NCI-H187 (cell line): ENCODE data around the gene ATN1.

Experiments
- DNase-seq, 2 experiments: peaks; one replicate each; lab custom pipeline; 2025; lab: John Stamatoyannopoulos, UW

ATN1 gene

DNA sequence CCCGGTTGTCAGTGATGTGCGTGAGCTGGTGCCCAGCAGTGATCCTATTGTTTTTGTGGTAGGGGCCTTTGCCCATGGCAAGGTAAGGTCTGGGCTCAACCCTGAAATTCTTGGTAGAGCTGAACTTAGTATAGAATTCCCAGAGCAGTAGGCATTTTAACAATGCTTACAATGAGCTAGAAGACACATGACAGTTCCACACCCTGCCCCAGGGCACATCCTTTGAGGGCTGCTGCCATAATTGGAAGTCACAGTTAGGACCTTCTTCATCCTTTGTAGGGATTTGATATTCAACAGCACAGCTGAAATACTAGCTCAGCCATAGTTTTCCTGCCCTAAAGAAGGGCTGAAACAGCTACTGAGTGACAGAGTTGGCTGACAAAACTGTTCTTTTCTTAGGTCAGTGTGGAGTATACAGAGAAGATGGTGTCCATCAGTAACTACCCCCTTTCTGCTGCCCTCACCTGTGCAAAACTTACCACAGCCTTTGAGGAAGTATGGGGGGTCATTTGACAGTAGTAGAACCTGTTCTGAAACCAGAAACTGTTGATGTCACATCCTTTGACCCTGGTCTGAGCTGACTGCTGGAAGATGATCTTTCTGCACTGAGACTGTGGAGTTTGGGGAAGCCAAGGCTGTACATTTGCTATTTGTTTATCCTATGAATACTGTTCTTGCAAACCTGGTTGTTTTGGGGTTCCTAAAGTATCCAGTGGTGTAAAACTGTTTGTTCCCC is 47.7 kb downstream of the ATN1 start:
- no peak for DNase-seq

DNA sequence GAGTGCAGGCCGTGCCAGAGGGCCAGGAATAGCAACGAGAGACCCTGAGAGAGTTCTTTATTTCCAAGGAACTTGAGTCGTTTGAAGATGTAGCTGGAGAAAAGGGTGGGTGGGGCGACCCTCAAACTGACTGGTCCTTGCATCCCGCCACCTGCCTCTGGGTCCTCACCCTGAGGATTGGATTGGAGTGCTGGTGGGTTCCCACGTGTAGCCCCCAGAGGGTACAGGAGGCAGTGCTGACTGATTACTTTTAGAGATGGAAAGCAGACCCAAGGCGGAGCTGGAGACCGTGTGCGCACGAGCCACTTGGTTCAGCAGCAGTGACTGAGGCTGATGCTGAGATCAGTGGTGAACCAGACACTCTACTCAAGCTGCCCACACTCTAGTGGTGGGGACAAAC is 49.9 kb downstream of the ATN1 start:
- DNase-seq, result no peak

DNA sequence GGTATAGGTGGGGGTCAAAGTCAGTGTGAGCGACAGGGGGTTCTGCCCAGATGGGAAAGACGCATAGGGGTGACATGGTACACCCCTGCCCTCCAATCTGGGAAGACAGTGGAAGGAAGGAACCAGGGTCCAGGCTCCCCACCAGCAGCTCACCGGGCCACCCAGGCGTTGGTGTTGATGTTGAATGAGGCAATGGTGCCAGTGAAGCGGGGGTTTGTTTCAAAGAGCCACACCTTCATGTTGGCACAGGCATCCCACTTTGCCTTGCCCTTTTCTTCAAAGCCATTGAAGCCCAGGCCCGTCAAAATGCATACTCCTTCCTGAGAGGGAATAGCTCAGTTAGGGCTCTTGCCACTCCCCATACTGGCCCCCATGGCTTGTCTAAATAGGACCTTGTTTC is 50.4 kb downstream of the ATN1 start:
- DNase-seq, result no peak

DNA sequence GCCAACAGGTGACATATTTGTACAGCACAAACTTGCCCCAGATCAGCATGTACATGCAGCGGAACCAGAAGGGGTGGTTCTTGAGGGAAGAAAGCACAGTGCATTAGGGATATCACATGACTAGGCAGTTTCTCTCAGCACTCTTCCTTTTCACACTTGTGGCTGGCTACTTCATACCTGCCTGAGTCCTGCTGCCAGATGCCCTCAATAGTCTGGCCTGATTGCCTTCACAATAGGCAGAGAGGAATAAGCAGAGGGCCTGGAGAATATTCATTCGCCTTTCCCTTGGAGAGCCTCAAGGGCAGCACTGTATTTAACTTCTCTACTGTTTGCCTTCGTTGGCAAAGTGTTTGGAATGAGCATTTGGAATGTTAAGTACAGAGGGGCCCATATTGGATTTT is 50.9 kb downstream of the ATN1 start:
- DNase-seq, result no peak

DNA sequence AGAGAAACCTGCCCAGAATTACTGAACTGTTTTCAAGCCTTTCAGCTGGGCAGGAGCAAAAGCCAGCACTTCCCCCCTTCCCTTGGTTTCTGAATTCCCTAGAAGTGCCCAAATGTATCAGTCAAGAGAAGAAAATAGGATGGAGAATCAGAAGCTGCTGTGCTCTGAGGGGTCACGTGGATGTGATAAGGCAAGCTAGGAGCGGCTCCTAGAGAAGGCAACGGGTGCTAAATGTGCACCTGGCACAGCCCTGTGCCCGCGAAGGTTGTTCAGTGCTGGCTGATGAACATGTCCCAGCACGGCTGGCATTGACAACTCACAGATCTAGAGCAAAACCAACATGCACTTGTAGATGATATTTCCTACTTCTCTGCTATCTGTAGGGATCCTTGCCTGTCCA is 51.3 kb downstream of the ATN1 start:
- no peak for DNase-seq

DNA sequence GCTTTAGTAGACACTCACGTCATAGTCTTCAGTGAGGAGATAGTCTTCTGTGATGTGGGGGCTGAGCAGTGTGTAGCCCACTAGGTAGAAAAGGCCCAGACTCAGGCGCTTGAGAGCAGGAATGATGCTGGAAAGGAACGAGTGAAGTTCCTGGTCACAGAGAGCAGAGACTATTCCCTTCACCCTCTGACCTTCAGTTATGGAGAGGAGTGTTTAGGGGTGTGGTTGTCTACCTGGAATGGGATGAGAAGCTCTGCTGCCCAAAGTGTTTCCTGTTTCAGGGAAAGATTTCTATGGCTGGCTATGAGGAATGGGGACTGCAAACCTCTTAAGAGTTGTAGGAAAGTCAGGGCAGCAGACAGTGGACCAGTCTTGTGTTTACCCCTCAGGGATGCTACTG is 51.7 kb downstream of the ATN1 start:
- no peak for DNase-seq

DNA sequence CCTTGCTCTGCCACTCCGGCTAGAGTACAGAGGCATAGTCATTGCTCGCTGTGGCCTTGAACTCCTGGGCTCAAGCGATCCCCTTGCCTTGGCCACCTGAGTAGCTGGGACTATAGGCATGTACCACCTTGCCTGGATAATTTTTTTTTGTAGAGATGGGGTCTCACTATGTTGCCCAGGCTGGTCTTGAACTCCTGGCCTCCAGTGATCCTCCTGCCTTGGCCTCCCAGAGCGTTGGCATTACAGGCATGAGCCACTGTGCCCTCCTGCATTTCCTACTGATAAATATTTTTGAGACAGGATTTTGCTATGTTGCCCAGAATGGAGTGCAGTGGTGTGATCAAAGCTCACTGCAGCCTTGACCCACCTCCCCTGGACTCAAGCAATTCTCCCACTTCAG is 52.3 kb downstream of the ATN1 start:
- DNase-seq, result no peak

DNA sequence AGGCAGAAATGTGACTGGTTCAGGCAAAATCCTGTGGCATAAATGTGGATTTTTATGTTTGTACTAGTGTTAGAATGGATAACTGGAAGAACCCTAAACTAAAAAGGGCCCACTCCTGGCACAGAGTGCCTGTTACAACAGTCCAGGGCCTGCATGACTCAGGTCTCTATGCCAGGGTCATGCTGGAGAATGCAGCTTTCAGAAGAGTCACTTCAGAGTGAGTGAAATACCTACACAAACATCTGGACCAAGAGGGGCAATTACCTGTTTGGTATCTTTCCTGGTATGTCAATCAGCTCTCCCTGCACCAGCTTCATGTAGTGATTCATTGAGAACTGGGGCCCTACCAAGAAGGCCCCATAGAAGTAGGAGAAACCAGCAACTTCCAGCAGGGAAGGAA is 53.0 kb downstream of the ATN1 start:
- no peak for DNase-seq

DNA sequence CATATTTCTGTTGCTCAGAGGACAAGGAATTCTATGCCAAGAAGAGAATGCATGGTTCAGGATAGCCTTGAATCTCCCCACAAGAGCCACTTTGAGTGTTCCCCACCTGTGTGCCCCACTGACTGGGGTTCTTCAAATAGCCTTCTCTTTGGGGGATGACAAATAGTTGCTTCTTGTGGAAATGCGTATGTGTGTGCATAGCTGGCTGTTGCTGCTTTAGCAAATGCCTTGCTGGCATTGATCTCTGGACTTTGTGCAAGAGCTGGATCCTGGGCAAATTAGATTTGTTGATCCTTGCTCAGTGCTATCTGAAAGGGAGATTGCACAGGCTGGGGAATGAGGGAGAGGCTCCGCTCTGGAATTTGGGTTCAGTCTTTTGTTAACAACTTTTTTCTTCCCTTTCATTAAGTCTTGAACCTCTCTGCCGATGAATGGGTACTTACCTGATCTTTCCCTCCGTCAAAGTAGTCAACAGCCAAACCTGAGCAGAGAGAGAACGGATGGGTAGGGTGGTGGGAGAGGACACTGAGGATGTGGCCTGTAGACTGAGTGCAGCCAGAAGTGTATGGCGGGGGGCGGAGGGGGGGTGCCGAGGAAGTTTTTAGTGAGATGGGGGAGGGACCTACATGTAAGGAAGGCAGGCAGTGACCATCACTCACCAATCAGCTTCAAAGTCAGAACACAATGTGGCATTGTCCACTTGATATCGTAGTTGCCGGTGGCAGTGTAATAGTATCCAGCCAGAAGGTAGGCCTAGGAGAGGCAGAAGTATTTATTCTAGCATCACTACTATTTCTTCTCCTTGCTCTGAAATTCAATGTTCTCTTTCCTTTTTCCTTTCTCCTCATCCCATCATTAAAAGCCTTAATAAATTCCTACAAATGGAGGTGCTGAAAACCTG is 53.6 kb downstream of the ATN1 start:
- DNase-seq, result no peak

DNA sequence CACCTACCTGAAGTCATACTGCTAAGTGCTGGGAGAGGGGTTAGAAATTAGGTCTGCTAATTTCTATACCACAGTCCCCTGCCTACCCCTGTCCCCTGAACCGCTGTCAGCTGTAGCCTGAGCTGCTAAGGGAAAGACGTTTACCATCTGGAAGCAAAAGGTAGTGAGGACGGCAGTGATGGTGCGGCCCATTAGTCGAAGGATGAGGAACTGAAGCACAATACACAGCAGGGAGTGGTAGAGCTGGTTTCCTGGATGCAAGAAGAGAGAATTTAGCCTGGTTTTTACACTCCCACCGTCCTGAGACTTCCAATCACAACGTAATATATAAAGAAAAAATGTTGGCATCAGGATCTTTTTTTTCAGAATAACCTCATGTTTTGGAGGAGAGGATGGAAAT is 54.8 kb downstream of the ATN1 start:
- no peak for DNase-seq

- no peak for DNase-seq
Measured at GRCh38 chr12:6987956-6988553, 60.3 kb downstream of the ATN1 start.
